ENCODE data around the gene SSMEM1. TPM values are rescaled to one million over a fixed set of nuclear protein-coding genes. Genes with fewer than 3 reads are reported as not detected.

The SSMEM1 gene
- total RNA-seq, 2 donors from 2014 or later, result 2.0 TPM; not detected in 1

- Histone ChIP-seq H3K27me3 (replicated peaks; ENCODE audit: insufficient read depth) (no peaks in the 10 kb centered on the region), H3K36me3 (peaks cover 0 to 3% of the 10 kb centered on the region in 2 donors), H3K9me3 (no peaks in the 10 kb centered on the region), H3K27ac (no peak overlapping the region), H3K4me3 (no peak overlapping the region), H3K4me1 (replicated peaks) (no peaks in the 10 kb centered on the region)
- intact Hi-C loops (cut with DNase I), result no loop called here
- 94% methylated on average over 2 of the region's 2 CpGs for whole genome bisulfite sequencing
- DNase-seq (ENCODE audit: low spot score), result no peak
- no peak for TF ChIP-seq CTCF (IDR thresholded peaks at IDR 0.05)
- TF ChIP-seq POLR2AphosphoS5 (IDR thresholded peaks at IDR 0.05), result no peak
- no peak for TF ChIP-seq POLR2A (IDR thresholded peaks at IDR 0.05)
Observed at GRCh38 chr7:130187360-130187759, 20.3 kb upstream of the SSMEM1 start.

- Histone ChIP-seq H3K27ac (no peak overlapping the region), H3K36me3 (no peaks in the 10 kb centered on the region), H3K4me1 (replicated peaks) (no peaks in the 10 kb centered on the region), H3K9me3 (no peaks in the 10 kb centered on the region), H3K27me3 (replicated peaks; ENCODE audit: insufficient read depth) (no peaks in the 10 kb centered on the region), H3K4me3 (no peak overlapping the region)
- intact Hi-C loops (cut with DNase I), result no loop called here
- no peak for DNase-seq (ENCODE audit: low spot score)
- no peak for TF ChIP-seq CTCF (IDR thresholded peaks at IDR 0.05)
- TF ChIP-seq POLR2AphosphoS5 (IDR thresholded peaks at IDR 0.05), result no peak
- TF ChIP-seq POLR2A (IDR thresholded peaks at IDR 0.05), result no peak
- WGBS, result 98% methylated on average over 5 of the region's 5 CpGs
Observed at GRCh38 chr7:130189343-130189742, 18.3 kb upstream of the SSMEM1 start.

GRCh38 chr7:130191791-130192190 lies 15.9 kb upstream of the SSMEM1 start:
- Histone ChIP-seq H3K9me3 (no peaks in the 10 kb centered on the region), H3K27me3 (replicated peaks; ENCODE audit: insufficient read depth) (no peaks in the 10 kb centered on the region), H3K4me1 (replicated peaks) (no peaks in the 10 kb centered on the region), H3K4me3 (no peak overlapping the region), H3K27ac (no peak overlapping the region), H3K36me3 (no peaks in the 10 kb centered on the region)
- intact Hi-C loops (cut with DNase I), result no loop called here
- DNase-seq (ENCODE audit: low spot score), result no peak
- TF ChIP-seq POLR2A (IDR thresholded peaks at IDR 0.05) (no peak), CTCF (IDR thresholded peaks at IDR 0.05) (no peak), POLR2AphosphoS5 (IDR thresholded peaks at IDR 0.05) (no peak)
- 95% methylated on average over 7 of the region's 7 CpGs for WGBS

- Histone ChIP-seq H3K4me3 (no peak overlapping the region), H3K9me3 (no peaks in the 10 kb centered on the region), H3K36me3 (no peaks in the 10 kb centered on the region), H3K4me1 (replicated peaks) (no peaks in the 10 kb centered on the region), H3K27me3 (replicated peaks; ENCODE audit: insufficient read depth) (no peaks in the 10 kb centered on the region), H3K27ac (no peak overlapping the region)
- no peak for TF ChIP-seq CTCF (IDR thresholded peaks at IDR 0.05)
- no peak for TF ChIP-seq POLR2A (IDR thresholded peaks at IDR 0.05)
- no peak for TF ChIP-seq POLR2AphosphoS5 (IDR thresholded peaks at IDR 0.05)
- DNase-seq (ENCODE audit: low spot score), result no peak
- 94% methylated on average over 2 of the region's 2 CpGs for WGBS
- intact Hi-C loops (cut with DNase I), result no loop called here
Observed at GRCh38 chr7:130195396-130195795, 12.3 kb upstream of the SSMEM1 start.

GRCh38 chr7:130196476-130196875 lies 11.2 kb upstream of the SSMEM1 start:
- WGBS, result 100% methylated on average over 2 of the region's 2 CpGs
- TF ChIP-seq POLR2A (IDR thresholded peaks at IDR 0.05) (no peak), CTCF (IDR thresholded peaks at IDR 0.05) (no peak), POLR2AphosphoS5 (IDR thresholded peaks at IDR 0.05) (no peak)
- DNase-seq (ENCODE audit: low spot score), result no peak
- H3K9me3 ChIP-seq, result no peaks in the 10 kb centered on the region
- no peaks in the 10 kb centered on the region for H3K27me3 ChIP-seq (replicated peaks; ENCODE audit: insufficient read depth)
- no peak overlapping the region for H3K4me3 ChIP-seq
- no peak overlapping the region for H3K27ac ChIP-seq
- H3K4me1 ChIP-seq (replicated peaks), result no peaks in the 10 kb centered on the region
- intact Hi-C loops (cut with DNase I), result no loop called here
- no peaks in the 10 kb centered on the region for H3K36me3 ChIP-seq

Data from prostate gland (tissue), 2 donors.